ENCODE results near the gene LRRC74A.
A peak's percentile ranks its signal among the peaks of the same experiment; 100 is the strongest.

The LRRC74A gene

GRCh38 chr14:76808011-76808410 is 18.2 kb upstream of the LRRC74A start:
- Histone ChIP-seq H3K9me3 (ENCODE audit: control insufficient read depth, insufficient read depth, low read length) (no peaks in the 10 kb centered on the region), H3K4me1 (ENCODE audit: control insufficient read depth, low read length) (peaks cover 14% of the 10 kb centered on the region), H3F3A (ENCODE audit: control insufficient read depth, insufficient read depth) (no peaks in the 10 kb centered on the region), H4K20me1 (ENCODE audit: control insufficient read depth, insufficient read depth, low read depth, low read length) (no peaks in the 10 kb centered on the region), H3K9me2 (replicated peaks; ENCODE audit: control insufficient read depth, low read length) (no peaks in the 10 kb centered on the region), H3K79me2 (ENCODE audit: control insufficient read depth, low read length) (peaks cover 30% of the 10 kb centered on the region), H3K36me3 (ENCODE audit: control insufficient read depth, low read length) (peaks cover 58% of the 10 kb centered on the region), H3K27me3 (ENCODE audit: control insufficient read depth, low read length) (no peaks in the 10 kb centered on the region), H3K4me3 (ENCODE audit: low read length) (no peak overlapping the region), H3K27ac (ENCODE audit: low read depth, low read length) (no peak overlapping the region), H3K4me2 (ENCODE audit: low read length) (no peak overlapping the region)
- TF ChIP-seq, protein P1, sequence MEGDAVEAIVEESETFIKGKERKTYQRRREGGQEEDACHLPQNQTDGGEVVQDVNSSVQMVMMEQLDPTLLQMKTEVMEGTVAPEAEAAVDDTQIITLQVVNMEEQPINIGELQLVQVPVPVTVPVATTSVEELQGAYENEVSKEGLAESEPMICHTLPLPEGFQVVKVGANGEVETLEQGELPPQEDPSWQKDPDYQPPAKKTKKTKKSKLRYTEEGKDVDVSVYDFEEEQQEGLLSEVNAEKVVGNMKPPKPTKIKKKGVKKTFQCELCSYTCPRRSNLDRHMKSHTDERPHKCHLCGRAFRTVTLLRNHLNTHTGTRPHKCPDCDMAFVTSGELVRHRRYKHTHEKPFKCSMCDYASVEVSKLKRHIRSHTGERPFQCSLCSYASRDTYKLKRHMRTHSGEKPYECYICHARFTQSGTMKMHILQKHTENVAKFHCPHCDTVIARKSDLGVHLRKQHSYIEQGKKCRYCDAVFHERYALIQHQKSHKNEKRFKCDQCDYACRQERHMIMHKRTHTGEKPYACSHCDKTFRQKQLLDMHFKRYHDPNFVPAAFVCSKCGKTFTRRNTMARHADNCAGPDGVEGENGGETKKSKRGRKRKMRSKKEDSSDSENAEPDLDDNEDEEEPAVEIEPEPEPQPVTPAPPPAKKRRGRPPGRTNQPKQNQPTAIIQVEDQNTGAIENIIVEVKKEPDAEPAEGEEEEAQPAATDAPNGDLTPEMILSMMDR (IDR thresholded peaks at IDR 0.05; ENCODE audit: low read depth, low read length, poor library complexity, severe bottlenecking), result no peak
- no peak for TF ChIP-seq EZH2phosphoT487 (IDR thresholded peaks at IDR 0.05; ENCODE audit: borderline replicate concordance, low read length)

GRCh38 chr14:76808990-76809389 is 17.2 kb upstream of the LRRC74A start:
- H3K9me3 ChIP-seq (ENCODE audit: control insufficient read depth, insufficient read depth, low read length), result no peaks in the 10 kb centered on the region
- peaks cover 30% of the 10 kb centered on the region for H3K79me2 ChIP-seq (ENCODE audit: control insufficient read depth, low read length)
- H3K27me3 ChIP-seq (ENCODE audit: control insufficient read depth, low read length), result no peaks in the 10 kb centered on the region
- no peak overlapping the region for H3K4me3 ChIP-seq (ENCODE audit: low read length)
- peaks cover 49% of the 10 kb centered on the region for H3K36me3 ChIP-seq (ENCODE audit: control insufficient read depth, low read length)
- no peak overlapping the region for H3K4me2 ChIP-seq (ENCODE audit: low read length)
- TF ChIP-seq EZH2phosphoT487 (IDR thresholded peaks at IDR 0.05; ENCODE audit: borderline replicate concordance, low read length), result no peak
- TF ChIP-seq, protein P1 (IDR thresholded peaks at IDR 0.05; ENCODE audit: low read depth, low read length, poor library complexity, severe bottlenecking), result no peak
- H3K4me1 ChIP-seq (ENCODE audit: control insufficient read depth, low read length), result peaks cover 20% of the 10 kb centered on the region
- H3K27ac ChIP-seq (ENCODE audit: low read depth, low read length), result no peak overlapping the region
- no peaks in the 10 kb centered on the region for H4K20me1 ChIP-seq (ENCODE audit: control insufficient read depth, insufficient read depth, low read depth, low read length)
- no peaks in the 10 kb centered on the region for H3K9me2 ChIP-seq (replicated peaks; ENCODE audit: control insufficient read depth, low read length)
- H3F3A ChIP-seq (ENCODE audit: control insufficient read depth, insufficient read depth), result no peaks in the 10 kb centered on the region

- Histone ChIP-seq H3K9me3 (ENCODE audit: control insufficient read depth, insufficient read depth, low read length) (no peaks in the 10 kb centered on the region), H3F3A (ENCODE audit: control insufficient read depth, insufficient read depth) (no peaks in the 10 kb centered on the region), H4K20me1 (ENCODE audit: control insufficient read depth, insufficient read depth, low read depth, low read length) (no peaks in the 10 kb centered on the region), H3K27ac (ENCODE audit: low read depth, low read length) (no peak overlapping the region), H3K79me2 (ENCODE audit: control insufficient read depth, low read length) (peaks cover 30% of the 10 kb centered on the region), H3K9me2 (replicated peaks; ENCODE audit: control insufficient read depth, low read length) (no peaks in the 10 kb centered on the region), H3K36me3 (ENCODE audit: control insufficient read depth, low read length) (peaks cover 38% of the 10 kb centered on the region), H3K27me3 (ENCODE audit: control insufficient read depth, low read length) (no peaks in the 10 kb centered on the region), H3K4me3 (ENCODE audit: low read length) (peak overlapping the region; percentile 91), H3K4me1 (ENCODE audit: control insufficient read depth, low read length) (peaks cover 20% of the 10 kb centered on the region), H3K4me2 (ENCODE audit: low read length) (peak overlapping the region; percentile 94)
- no peak for TF ChIP-seq EZH2phosphoT487 (IDR thresholded peaks at IDR 0.05; ENCODE audit: borderline replicate concordance, low read length)
- TF ChIP-seq, protein P1 (IDR thresholded peaks at IDR 0.05; ENCODE audit: low read depth, low read length, poor library complexity, severe bottlenecking), result no peak
Measured at GRCh38 chr14:76810525-76810924, 15.7 kb upstream of the LRRC74A start.

Data from DOHH2 (cell line).